Measurements from ENCODE around the gene LRRC27.

The LRRC27 gene

GRCh38 chr10:132355297-132355696 is 23.3 kb downstream of the LRRC27 start:
- DNase-seq (ENCODE audit: extremely low read depth in 1 of 2, low read depth in 1 of 2): no peak

- no peak for DNase-seq (ENCODE audit: extremely low read depth in 1 of 2, low read depth in 1 of 2)
These were observed 23.8 kb downstream of the LRRC27 start for GRCh38 chr10:132355754-132356153.

- DNase-seq (ENCODE audit: extremely low read depth in 1 of 2, low read depth in 1 of 2): no peak
These were observed 24.7 kb downstream of the LRRC27 start for GRCh38 chr10:132356621-132357195.

GRCh38 chr10:132357286-132358058 is 25.5 kb downstream of the LRRC27 start:
- DNase-seq (ENCODE audit: extremely low read depth in 1 of 2, low read depth in 1 of 2): no peak

- DNase-seq (ENCODE audit: extremely low read depth in 1 of 2, low read depth in 1 of 2): no peak
These were observed 27.5 kb downstream of the LRRC27 start for GRCh38 chr10:132359305-132360040.

- no peak for DNase-seq (ENCODE audit: extremely low read depth in 1 of 2, low read depth in 1 of 2)
These were observed 28.9 kb downstream of the LRRC27 start for GRCh38 chr10:132360766-132361447.

GRCh38 chr10:132361581-132362101 is 29.6 kb downstream of the LRRC27 start:
- no peak for DNase-seq (ENCODE audit: extremely low read depth in 1 of 2, low read depth in 1 of 2)

GRCh38 chr10:132362151-132362611 is 30.2 kb downstream of the LRRC27 start:
- DNase-seq (ENCODE audit: extremely low read depth in 1 of 2, low read depth in 1 of 2): no peak

- DNase-seq (ENCODE audit: extremely low read depth in 1 of 2, low read depth in 1 of 2): no peak
These were observed 31.4 kb downstream of the LRRC27 start for GRCh38 chr10:132363376-132363775.

- no peak for DNase-seq (ENCODE audit: extremely low read depth in 1 of 2, low read depth in 1 of 2)
These were observed 32.1 kb downstream of the LRRC27 start for GRCh38 chr10:132363921-132364593.

GRCh38 chr10:132364594-132364970 is 32.6 kb downstream of the LRRC27 start:
- DNase-seq (ENCODE audit: extremely low read depth in 1 of 2, low read depth in 1 of 2): no peak

- no peak for DNase-seq (ENCODE audit: extremely low read depth in 1 of 2, low read depth in 1 of 2)
These were observed 33.1 kb downstream of the LRRC27 start for GRCh38 chr10:132365102-132365501.

- no peak for DNase-seq (ENCODE audit: extremely low read depth in 1 of 2, low read depth in 1 of 2)
These were observed 34.0 kb downstream of the LRRC27 start for GRCh38 chr10:132366006-132366405.

- no peak for DNase-seq (ENCODE audit: extremely low read depth in 1 of 2, low read depth in 1 of 2)
These were observed 34.5 kb downstream of the LRRC27 start for GRCh38 chr10:132366499-132366898.

GRCh38 chr10:132368391-132368790 is 36.4 kb downstream of the LRRC27 start:
- no peak for DNase-seq (ENCODE audit: extremely low read depth in 1 of 2, low read depth in 1 of 2)

GRCh38 chr10:132368881-132369635 is 37.1 kb downstream of the LRRC27 start:
- no peak for DNase-seq (ENCODE audit: extremely low read depth in 1 of 2, low read depth in 1 of 2)

GRCh38 chr10:132369636-132370185 is 37.7 kb downstream of the LRRC27 start:
- DNase-seq (ENCODE audit: extremely low read depth in 1 of 2, low read depth in 1 of 2): no peak

- DNase-seq (ENCODE audit: extremely low read depth in 1 of 2, low read depth in 1 of 2): no peak
These were observed 38.7 kb downstream of the LRRC27 start for GRCh38 chr10:132370426-132371340.
